ENCODE measurements around the gene FRS3.

DNA sequence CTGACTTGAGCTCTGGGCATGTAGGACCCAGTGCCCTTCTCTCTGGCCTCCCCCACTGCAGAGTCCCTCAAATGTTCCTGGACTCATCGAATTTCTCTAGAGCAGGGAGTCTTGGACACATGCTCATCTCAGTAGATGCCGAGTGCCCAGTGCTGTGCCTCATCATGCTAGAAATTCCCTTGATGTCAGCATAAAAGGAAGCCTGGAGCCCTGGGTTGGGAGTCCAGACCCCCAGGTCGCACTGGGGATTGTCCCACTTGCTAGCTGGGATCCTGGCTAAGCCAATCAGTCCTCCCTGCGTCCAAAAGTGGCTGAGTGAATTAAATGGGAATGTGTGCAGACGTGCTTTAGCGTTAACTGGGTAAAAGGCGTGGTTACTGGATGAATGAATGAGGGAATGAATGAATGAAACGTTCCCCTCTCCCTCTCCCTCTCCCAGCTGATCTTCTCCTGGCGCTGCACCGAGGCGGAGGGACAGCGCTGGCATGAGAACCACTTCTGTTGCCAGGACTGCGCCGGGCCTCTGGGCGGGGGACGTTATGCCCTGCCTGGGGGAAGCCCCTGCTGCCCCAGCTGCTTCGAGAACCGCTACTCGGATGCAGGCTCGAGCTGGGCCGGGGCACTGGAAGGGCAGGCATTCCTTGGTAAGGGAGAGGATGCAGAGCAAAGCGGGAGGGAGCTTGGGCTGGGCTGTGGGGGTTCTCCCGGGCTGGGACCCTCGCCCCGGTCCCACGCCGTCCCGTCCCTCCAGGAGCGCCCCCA is 6.2 kb upstream of the FRS3 start:
- TF ChIP-seq, protein P1, sequence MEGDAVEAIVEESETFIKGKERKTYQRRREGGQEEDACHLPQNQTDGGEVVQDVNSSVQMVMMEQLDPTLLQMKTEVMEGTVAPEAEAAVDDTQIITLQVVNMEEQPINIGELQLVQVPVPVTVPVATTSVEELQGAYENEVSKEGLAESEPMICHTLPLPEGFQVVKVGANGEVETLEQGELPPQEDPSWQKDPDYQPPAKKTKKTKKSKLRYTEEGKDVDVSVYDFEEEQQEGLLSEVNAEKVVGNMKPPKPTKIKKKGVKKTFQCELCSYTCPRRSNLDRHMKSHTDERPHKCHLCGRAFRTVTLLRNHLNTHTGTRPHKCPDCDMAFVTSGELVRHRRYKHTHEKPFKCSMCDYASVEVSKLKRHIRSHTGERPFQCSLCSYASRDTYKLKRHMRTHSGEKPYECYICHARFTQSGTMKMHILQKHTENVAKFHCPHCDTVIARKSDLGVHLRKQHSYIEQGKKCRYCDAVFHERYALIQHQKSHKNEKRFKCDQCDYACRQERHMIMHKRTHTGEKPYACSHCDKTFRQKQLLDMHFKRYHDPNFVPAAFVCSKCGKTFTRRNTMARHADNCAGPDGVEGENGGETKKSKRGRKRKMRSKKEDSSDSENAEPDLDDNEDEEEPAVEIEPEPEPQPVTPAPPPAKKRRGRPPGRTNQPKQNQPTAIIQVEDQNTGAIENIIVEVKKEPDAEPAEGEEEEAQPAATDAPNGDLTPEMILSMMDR (conservative IDR thresholded peaks at IDR 0.05; ENCODE audit: low read length): no peak
- TF ChIP-seq EZH2phosphoT487 (IDR thresholded peaks at IDR 0.05; ENCODE audit: borderline replicate concordance, low read depth, low read length): no peak
